Measurements from ENCODE around the gene PER1. TPM values are rescaled to one million over a fixed set of nuclear protein-coding genes. Genes with fewer than 3 reads are reported as not detected.
A peak's percentile ranks its signal among the peaks of the same experiment; 100 is the strongest.

Gene PER1
- total and polyA plus RNA-seq, 9 of the 15 experiments (the other 6 are each of a cell fraction or from before 2014, with no cell fraction given), result 0.13 to 26.0 (median 3.4) TPM

DNA sequence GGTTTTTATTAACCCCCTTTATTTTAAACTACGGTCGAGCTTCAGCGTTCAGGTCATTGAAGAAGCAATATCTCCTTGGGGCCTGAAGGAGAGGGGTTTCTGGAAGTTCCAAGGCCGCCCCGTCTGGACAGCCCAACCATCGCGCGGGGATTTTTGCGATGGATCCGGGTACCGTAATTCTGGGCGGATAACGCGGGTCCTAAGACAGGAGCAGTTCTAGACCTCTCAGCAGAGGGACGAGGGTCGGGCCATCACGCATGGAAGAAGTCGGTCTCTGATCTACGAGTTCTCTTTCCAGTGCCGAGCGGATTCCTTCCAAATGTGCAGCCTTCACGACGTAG lies 34.2 kb upstream of the PER1 start (continued):
- TF ChIP-seq, protein P1, sequence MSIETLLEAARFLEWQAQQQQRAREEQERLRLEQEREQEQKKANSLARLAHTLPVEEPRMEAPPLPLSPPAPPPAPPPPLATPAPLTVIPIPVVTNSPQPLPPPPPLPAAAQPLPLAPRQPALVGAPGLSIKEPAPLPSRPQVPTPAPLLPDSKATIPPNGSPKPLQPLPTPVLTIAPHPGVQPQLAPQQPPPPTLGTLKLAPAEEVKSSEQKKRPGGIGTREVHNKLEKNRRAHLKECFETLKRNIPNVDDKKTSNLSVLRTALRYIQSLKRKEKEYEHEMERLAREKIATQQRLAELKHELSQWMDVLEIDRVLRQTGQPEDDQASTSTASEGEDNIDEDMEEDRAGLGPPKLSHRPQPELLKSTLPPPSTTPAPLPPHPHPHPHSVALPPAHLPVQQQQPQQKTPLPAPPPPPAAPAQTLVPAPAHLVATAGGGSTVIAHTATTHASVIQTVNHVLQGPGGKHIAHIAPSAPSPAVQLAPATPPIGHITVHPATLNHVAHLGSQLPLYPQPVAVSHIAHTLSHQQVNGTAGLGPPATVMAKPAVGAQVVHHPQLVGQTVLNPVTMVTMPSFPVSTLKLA (conservative IDR thresholded peaks at IDR 0.05), result 0 out of 4 replicates have a peak, but pooled peaks of 1 of the 2 experiments have one; percentile 3
- TF ChIP-seq ZBTB1 (CRISPR knock-in tag; IDR thresholded peaks at IDR 0.05; ENCODE audit: borderline replicate concordance, low read depth) (0 out of 2 replicates have a peak, but pooled peaks have one; percentile 26), NRF1 (conservative IDR thresholded peaks at IDR 0.05 in 1 of 2, IDR thresholded peaks at IDR 0.05 in 1 of 2) (no peak), ZNF785 (CRISPR knock-in tag; IDR thresholded peaks at IDR 0.05) (no peak), CTBP1 (IDR thresholded peaks at IDR 0.05; ENCODE audit: borderline replicate concordance) (0 out of 2 replicates have a peak, but pooled peaks have one; percentile 0), RBM39 (optimal IDR thresholded peaks at IDR 0.05; ENCODE audit: low read depth, low read length) (no peak), ZNF766 (CRISPR knock-in tag; conservative IDR thresholded peaks at IDR 0.05) (no peak), ZNF644 (tag; IDR thresholded peaks at IDR 0.05; ENCODE audit: low read depth) (no peak), SMARCB1 (IDR thresholded peaks at IDR 0.05; ENCODE audit: insufficient read length, low read depth) (no peak), HNRNPH1 (optimal IDR thresholded peaks at IDR 0.05; ENCODE audit: low read depth, low read length) (no peak), TAF9B (IDR thresholded peaks at IDR 0.05; ENCODE audit: partially characterized antibody) (no peak), BRD9 (IDR thresholded peaks at IDR 0.05; ENCODE audit: low read depth, partially characterized antibody) (peak; percentile 17), MEIS2 (IDR thresholded peaks at IDR 0.05; ENCODE audit: partially characterized antibody) (no peak), NCOA1 (IDR thresholded peaks at IDR 0.05; ENCODE audit: low read depth) (no peak), ZNF197 (CRISPR knock-in tag; IDR thresholded peaks at IDR 0.05; ENCODE audit: low read depth) (0 out of 2 replicates have a peak, but pooled peaks have one; percentile 9), ZNF146 (CRISPR knock-in tag; IDR thresholded peaks at IDR 0.05; ENCODE audit: unreplicated experiment) (no peak), ZNF431 (CRISPR knock-in tag; IDR thresholded peaks at IDR 0.05) (no peak), NR1H2 (CRISPR knock-in tag; IDR thresholded peaks at IDR 0.05) (0 out of 2 replicates have a peak, but pooled peaks have one; percentile 3), RBFOX2 (IDR thresholded peaks at IDR 0.05; ENCODE audit: low read depth, low read length) (peak; percentile 42), ZNF584 (CRISPR knock-in tag; IDR thresholded peaks at IDR 0.05; ENCODE audit: low read depth) (no peak; the same call in 1 of the 2 replicates), NONO (IDR thresholded peaks at IDR 0.05; ENCODE audit: low read depth in 2 of 2, low read length in 1 of 2) (no peak)
- TF ChIP-seq, protein P2, sequence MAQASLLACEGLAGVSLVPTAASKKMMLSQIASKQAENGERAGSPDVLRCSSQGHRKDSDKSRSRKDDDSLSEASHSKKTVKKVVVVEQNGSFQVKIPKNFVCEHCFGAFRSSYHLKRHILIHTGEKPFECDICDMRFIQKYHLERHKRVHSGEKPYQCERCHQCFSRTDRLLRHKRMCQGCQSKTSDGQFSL (CRISPR knock-in tag; IDR thresholded peaks at IDR 0.05), result no peak
- TF ChIP-seq, protein P2 (tag; IDR thresholded peaks at IDR 0.05), result no peak
- TF ChIP-seq, protein P3, sequence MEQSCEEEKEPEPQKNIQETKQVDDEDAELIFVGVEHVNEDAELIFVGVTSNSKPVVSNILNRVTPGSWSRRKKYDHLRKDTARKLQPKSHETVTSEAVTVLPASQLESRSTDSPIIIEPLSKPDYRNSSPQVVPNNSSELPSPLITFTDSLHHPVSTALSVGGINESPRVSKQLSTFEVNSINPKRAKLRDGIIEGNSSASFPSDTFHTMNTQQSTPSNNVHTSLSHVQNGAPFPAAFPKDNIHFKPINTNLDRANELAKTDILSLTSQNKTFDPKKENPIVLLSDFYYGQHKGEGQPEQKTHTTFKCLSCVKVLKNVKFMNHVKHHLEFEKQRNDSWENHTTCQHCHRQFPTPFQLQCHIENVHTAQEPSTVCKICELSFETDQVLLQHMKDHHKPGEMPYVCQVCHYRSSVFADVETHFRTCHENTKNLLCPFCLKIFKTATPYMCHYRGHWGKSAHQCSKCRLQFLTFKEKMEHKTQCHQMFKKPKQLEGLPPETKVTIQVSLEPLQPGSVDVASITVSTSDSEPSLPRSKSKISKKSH (CRISPR knock-in tag; IDR thresholded peaks at IDR 0.05), result no peak
- TF ChIP-seq, protein P4, sequence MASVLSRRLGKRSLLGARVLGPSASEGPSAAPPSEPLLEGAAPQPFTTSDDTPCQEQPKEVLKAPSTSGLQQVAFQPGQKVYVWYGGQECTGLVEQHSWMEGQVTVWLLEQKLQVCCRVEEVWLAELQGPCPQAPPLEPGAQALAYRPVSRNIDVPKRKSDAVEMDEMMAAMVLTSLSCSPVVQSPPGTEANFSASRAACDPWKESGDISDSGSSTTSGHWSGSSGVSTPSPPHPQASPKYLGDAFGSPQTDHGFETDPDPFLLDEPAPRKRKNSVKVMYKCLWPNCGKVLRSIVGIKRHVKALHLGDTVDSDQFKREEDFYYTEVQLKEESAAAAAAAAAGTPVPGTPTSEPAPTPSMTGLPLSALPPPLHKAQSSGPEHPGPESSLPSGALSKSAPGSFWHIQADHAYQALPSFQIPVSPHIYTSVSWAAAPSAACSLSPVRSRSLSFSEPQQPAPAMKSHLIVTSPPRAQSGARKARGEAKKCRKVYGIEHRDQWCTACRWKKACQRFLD (CRISPR knock-in tag; IDR thresholded peaks at IDR 0.05), result 0 out of 2 replicates have a peak, but pooled peaks have one; percentile 55

All from K562 (cell line).